ENCODE data around the gene SCNN1A.

Gene SCNN1A

DNA sequence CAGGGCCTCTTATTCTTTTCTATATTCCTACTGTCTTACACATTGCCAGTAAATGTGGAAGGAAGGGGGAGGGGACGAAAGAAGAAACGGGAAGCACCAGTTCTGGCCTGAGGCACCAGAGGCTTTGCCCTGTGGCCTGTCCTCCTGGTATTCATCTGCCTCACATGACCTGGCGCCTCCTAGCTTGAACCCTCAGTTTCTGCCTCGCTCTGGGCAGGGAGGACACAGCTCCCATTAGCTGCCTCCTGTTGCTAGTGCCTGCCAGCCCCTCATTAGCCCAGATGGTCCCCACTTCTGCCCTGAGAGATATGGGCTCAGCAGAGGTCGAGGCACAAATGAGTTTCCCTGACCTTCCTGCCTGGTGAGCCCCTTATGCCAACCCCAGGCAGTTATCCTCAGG is 67.8 kb downstream of the SCNN1A start:
- H3F3A ChIP-seq (ENCODE audit: insufficient read depth, low read length): no peaks in the 10 kb centered on the region
- H3K4me2 ChIP-seq (ENCODE audit: low read length): no peak overlapping the region
- no peak overlapping the region for H3K9ac ChIP-seq (ENCODE audit: low read length)
- no peaks in the 10 kb centered on the region for H3K9me3 ChIP-seq (ENCODE audit: low read length)
- no peaks in the 10 kb centered on the region for H4K20me1 ChIP-seq (ENCODE audit: insufficient read depth, low read length)
- no peaks in the 10 kb centered on the region for H3K79me2 ChIP-seq (ENCODE audit: insufficient read depth, low read length)
- 0 out of 2 replicates have a peak, but pooled peaks cover 5% of the 10 kb centered on the region for H3K27me3 ChIP-seq (ENCODE audit: insufficient read depth, low read length)
- no peak overlapping the region for H2AFZ ChIP-seq (ENCODE audit: low read length)
- no peaks in the 10 kb centered on the region for H3K4me1 ChIP-seq (ENCODE audit: insufficient read depth, low read length, severe bottlenecking)
- no peak for TF ChIP-seq EZH2 (IDR thresholded peaks at IDR 0.05; ENCODE audit: borderline replicate concordance, low read length)
- TF ChIP-seq, protein P1, sequence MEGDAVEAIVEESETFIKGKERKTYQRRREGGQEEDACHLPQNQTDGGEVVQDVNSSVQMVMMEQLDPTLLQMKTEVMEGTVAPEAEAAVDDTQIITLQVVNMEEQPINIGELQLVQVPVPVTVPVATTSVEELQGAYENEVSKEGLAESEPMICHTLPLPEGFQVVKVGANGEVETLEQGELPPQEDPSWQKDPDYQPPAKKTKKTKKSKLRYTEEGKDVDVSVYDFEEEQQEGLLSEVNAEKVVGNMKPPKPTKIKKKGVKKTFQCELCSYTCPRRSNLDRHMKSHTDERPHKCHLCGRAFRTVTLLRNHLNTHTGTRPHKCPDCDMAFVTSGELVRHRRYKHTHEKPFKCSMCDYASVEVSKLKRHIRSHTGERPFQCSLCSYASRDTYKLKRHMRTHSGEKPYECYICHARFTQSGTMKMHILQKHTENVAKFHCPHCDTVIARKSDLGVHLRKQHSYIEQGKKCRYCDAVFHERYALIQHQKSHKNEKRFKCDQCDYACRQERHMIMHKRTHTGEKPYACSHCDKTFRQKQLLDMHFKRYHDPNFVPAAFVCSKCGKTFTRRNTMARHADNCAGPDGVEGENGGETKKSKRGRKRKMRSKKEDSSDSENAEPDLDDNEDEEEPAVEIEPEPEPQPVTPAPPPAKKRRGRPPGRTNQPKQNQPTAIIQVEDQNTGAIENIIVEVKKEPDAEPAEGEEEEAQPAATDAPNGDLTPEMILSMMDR (IDR thresholded peaks at IDR 0.05; ENCODE audit: low read length): no peak
- H3K36me3 ChIP-seq (ENCODE audit: insufficient read depth, low read length): no peaks in the 10 kb centered on the region
- no peaks in the 10 kb centered on the region for H3K9me2 ChIP-seq (ENCODE audit: low read depth, low read length)
- H3K27ac ChIP-seq (ENCODE audit: low read depth, low read length, poor library complexity, severe bottlenecking): no peak overlapping the region
- H3K4me3 ChIP-seq (ENCODE audit: low read depth, low read length, poor library complexity, severe bottlenecking): no peak overlapping the region

DNA sequence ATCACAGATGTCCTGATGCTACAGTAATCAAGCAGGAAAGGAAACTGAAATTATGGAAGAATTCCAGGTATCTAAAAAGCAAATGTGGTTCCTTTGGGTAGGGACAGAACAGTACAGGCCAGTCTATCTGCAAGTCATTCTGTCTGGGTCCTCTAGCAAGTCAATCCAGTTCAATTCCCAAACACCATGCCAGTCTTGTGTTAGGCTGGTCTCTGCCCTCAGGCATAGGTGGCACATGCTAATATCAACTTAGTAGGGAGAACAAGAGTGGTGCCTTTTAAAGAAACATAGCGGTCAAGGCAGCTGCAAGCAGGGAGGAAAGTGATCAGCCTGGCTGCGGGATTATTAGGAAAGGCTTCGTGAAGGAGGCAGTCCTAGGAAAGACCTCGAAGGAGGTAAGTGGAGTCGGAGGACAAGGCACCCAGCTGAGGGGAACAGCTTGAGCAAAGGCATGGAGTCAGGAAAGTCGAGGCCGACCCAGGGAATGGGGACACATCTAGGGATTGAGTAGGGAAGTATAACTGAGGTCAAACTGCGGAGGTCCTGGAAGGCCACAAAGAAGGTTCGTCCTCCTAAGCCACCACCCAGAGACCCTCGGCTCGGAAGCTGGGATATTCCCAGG is 68.7 kb downstream of the SCNN1A start:
- no peak overlapping the region for H3K9ac ChIP-seq (ENCODE audit: low read length)

DNA sequence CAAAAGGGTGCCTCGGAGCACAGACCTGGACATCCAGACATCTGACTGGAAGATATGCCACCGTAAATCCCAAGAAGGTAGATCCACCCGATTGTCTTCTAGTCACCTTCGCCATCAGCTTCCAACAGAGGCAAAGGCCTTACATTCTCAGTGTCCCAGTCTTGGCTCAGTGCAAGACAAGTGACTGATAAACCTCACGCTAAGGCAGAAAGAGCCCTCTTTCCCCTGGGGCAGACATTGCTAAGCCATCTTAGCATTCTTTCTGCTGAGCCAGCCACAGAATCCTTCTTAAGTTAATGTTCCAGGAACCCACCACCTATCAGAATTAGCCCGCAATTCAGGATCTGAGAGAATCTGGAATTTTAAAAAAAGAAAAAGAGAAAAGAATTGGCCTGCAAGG is 69.2 kb downstream of the SCNN1A start:
- no peak overlapping the region for H3K9ac ChIP-seq (ENCODE audit: low read length)
- no peak overlapping the region for H3K4me2 ChIP-seq (ENCODE audit: low read length)
- no peaks in the 10 kb centered on the region for H3K4me1 ChIP-seq (ENCODE audit: insufficient read depth, low read length, severe bottlenecking)
- no peaks in the 10 kb centered on the region for H3K36me3 ChIP-seq (ENCODE audit: insufficient read depth, low read length)
- no peaks in the 10 kb centered on the region for H3K9me3 ChIP-seq (ENCODE audit: low read length)
- H3K27ac ChIP-seq (ENCODE audit: low read depth, low read length, poor library complexity, severe bottlenecking): no peak overlapping the region
- H3K27me3 ChIP-seq (ENCODE audit: insufficient read depth, low read length): peaks cover 5% of the 10 kb centered on the region; the same call in 1 of the 2 replicates
- no peaks in the 10 kb centered on the region for H3K79me2 ChIP-seq (ENCODE audit: insufficient read depth, low read length)
- no peaks in the 10 kb centered on the region for H3K9me2 ChIP-seq (ENCODE audit: low read depth, low read length)
- no peaks in the 10 kb centered on the region for H4K20me1 ChIP-seq (ENCODE audit: insufficient read depth, low read length)
- no peaks in the 10 kb centered on the region for H3F3A ChIP-seq (ENCODE audit: insufficient read depth, low read length)
- H3K4me3 ChIP-seq (ENCODE audit: low read depth, low read length, poor library complexity, severe bottlenecking): no peak overlapping the region
- TF ChIP-seq, protein P1 (IDR thresholded peaks at IDR 0.05; ENCODE audit: low read length): no peak
- no peak for TF ChIP-seq EZH2 (IDR thresholded peaks at IDR 0.05; ENCODE audit: borderline replicate concordance, low read length)
- H2AFZ ChIP-seq (ENCODE audit: low read length): no peak overlapping the region

More for the DNA sequence above, 68.7 kb downstream of the SCNN1A start:
- Histone ChIP-seq H3K27ac (ENCODE audit: low read depth, low read length, poor library complexity, severe bottlenecking) (no peak overlapping the region), H3K4me3 (ENCODE audit: low read depth, low read length, poor library complexity, severe bottlenecking) (no peak overlapping the region), H3K9me2 (ENCODE audit: low read depth, low read length) (no peaks in the 10 kb centered on the region), H3F3A (ENCODE audit: insufficient read depth, low read length) (no peaks in the 10 kb centered on the region), H3K27me3 (ENCODE audit: insufficient read depth, low read length) (peaks cover 5% of the 10 kb centered on the region; the same call in 1 of the 2 replicates), H4K20me1 (ENCODE audit: insufficient read depth, low read length) (no peaks in the 10 kb centered on the region), H3K4me2 (ENCODE audit: low read length) (no peak overlapping the region), H3K36me3 (ENCODE audit: insufficient read depth, low read length) (no peaks in the 10 kb centered on the region), H3K4me1 (ENCODE audit: insufficient read depth, low read length, severe bottlenecking) (no peaks in the 10 kb centered on the region), H3K9me3 (ENCODE audit: low read length) (no peaks in the 10 kb centered on the region), H3K79me2 (ENCODE audit: insufficient read depth, low read length) (no peaks in the 10 kb centered on the region), H2AFZ (ENCODE audit: low read length) (no peak overlapping the region)
- TF ChIP-seq, protein P1 (IDR thresholded peaks at IDR 0.05; ENCODE audit: low read length): no peak
- no peak for TF ChIP-seq EZH2 (IDR thresholded peaks at IDR 0.05; ENCODE audit: borderline replicate concordance, low read length)

All from OCI-LY1 (cell line).